Cardiac fibroblast (primary cell): ENCODE measurements around the gene KDSR.

Experiments
- DNase-seq, 2 donors: peaks; one replicate each; pipeline versions ENCODE4 v3.0.0 to v3.0.0-alpha.2; 2010; ENCODE audit warnings: low read depth in 2 of 2
- H3K4me3 ChIP-seq, 2 donors: replicated peaks in 1 of 2; 1 replicate in 1 of 2; 2 replicates in 1 of 2; pipeline ENCODE4 v1.5.1; 2011; ENCODE audit warnings: low read depth in 2 of 2, low read length in 2 of 2, mild to moderate bottlenecking in 2 of 2, moderate library complexity in 1 of 2
- CTCF ChIP-seq: IDR thresholded peaks from one replicate; pipeline ENCODE4 v1.5.1; 2011; ENCODE audit warnings: low read depth, mild to moderate bottlenecking, low read length, inconsistent platforms

Gene KDSR

GRCh38 chr18:63315131-63315662, 51.8 kb downstream of the KDSR start:
- no peak for TF ChIP-seq CTCF
- no peak overlapping the region for H3K4me3 ChIP-seq
- DNase-seq = no peak

GRCh38 chr18:63314062-63314790, 52.8 kb downstream of the KDSR start:
- TF ChIP-seq CTCF = no peak
- DNase-seq = no peak
- H3K4me3 ChIP-seq = no peak overlapping the region

DNA sequence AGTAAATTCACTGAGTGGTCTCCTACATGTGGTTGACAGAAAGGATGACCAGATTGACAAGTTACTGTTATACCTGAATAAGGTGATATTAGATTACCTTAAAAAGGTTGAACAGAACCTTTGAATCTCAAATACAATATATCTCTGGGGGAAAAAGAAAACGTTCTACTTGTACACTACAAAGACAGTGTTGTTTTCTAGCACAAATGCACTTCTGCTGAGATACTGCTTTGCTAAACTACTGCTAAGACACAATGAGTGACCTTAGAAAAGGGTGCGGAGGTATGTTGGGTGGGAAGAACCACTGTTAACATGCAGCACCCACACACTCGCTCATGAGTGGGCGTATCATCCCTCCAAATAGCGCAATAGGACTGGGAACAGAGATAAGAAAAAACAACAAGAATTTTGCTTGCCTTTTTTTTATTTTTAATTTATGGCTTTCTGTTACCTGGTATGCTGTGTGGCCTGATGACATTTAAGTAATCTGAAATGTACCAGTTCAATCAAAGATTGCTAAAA, 53.5 kb downstream of the KDSR start:
- DNase-seq = no peak
- H3K4me3 ChIP-seq = no peak overlapping the region
- TF ChIP-seq CTCF = no peak

- no peak for DNase-seq
- no peak overlapping the region for H3K4me3 ChIP-seq
- no peak for TF ChIP-seq CTCF
These were observed 54.1 kb downstream of the KDSR start for GRCh38 chr18:63312737-63313395.

DNA sequence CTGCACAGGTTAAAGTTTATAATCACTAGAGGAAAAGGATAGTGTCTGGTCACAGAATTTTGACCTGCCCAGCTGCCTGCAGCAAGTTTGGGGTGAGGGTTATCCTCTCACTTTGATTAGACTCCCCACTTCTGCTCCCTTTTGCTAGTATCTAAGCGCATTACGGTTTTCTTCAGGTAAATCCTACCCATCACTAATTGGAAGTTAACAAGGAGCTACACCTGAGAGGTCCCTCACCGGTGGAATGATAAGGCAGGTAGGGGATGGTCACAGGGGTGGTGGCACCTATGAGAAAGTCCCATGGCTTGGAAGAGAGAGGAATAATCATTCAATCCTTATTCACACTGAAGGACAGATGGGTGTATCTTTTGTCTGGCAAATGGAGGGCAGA, 55.0 kb downstream of the KDSR start:
- DNase-seq = no peak
- H3K4me3 ChIP-seq = no peak overlapping the region
- TF ChIP-seq CTCF = no peak

GRCh38 chr18:63311118-63312018, 55.6 kb downstream of the KDSR start:
- H3K4me3 ChIP-seq = no peak overlapping the region
- no peak for TF ChIP-seq CTCF
- no peak for DNase-seq
